ENCODE measurements around the gene PKN3. TPM values are rescaled to one million over a fixed set of nuclear protein-coding genes. Genes with fewer than 3 reads are reported as not detected.
A peak's percentile ranks its signal among the peaks of the same experiment; 100 is the strongest.

PKN3 gene
- total RNA-seq (1 to 10 TPM; 2.0 to 4.2 TPM), polyA plus RNA-seq (1 to 10 TPM in 1 of 2 donors, under 1 TPM in 1; 0.61 to 1.1 TPM)

- peak; percentile 94 for DNase-seq (ENCODE audit: low spot score)
- under 1% methylated on average over 65 of the region's 65 CpGs for WGBS
- H3K9ac ChIP-seq (ENCODE audit: low read depth in 1 of 2, low read length in 2 of 2) = peak within 1 kb of the TSS in 1 of 2 donors; percentile 39
- no peaks in the 10 kb centered on the region for H3K36me3 ChIP-seq (ENCODE audit: control insufficient read depth in 4 of 4, insufficient read depth in 3 of 4, low read depth in 1 of 4, low read length in 3 of 4)
- no peaks in the 10 kb centered on the region for H3K27me3 ChIP-seq (ENCODE audit: control insufficient read depth in 4 of 4, insufficient read depth in 4 of 4, low read length in 3 of 4)
- no peaks in the 10 kb centered on the region for H3K9me3 ChIP-seq (ENCODE audit: control insufficient read depth in 4 of 4, low read length in 3 of 4)
- peaks cover 0 to 8% (median 0%) of the 10 kb centered on the region in 4 donors for H3K4me1 ChIP-seq (ENCODE audit: control insufficient read depth in 4 of 4, insufficient read depth in 4 of 4, low read length in 3 of 4)
- H3K4me3 ChIP-seq (ENCODE audit: low read depth in 1 of 3, low read length in 3 of 3) = peak within 1 kb of the TSS; percentile 29 to 83 (median 58)
- peak within 1 kb of the TSS in 1 of 2 donors; percentile 43 for H3K27ac ChIP-seq (ENCODE audit: low read depth in 1 of 2, low read length in 2 of 2)
- TF ChIP-seq RAD21 (IDR thresholded peaks at IDR 0.05) = peak; percentile 63 to 76
- no peak for TF ChIP-seq ATF3 (IDR thresholded peaks at IDR 0.05)
- TF ChIP-seq YY1 (IDR thresholded peaks at IDR 0.05) = peak; percentile 22
- TF ChIP-seq CTCF (IDR thresholded peaks at IDR 0.05; ENCODE audit: low read depth, low read length, missing input control) = peak; percentile 73
- no peak for TF ChIP-seq ZBTB33 (IDR thresholded peaks at IDR 0.05)
- TF ChIP-seq FOXA1 (IDR thresholded peaks at IDR 0.05) = no peak
- TF ChIP-seq MAX (IDR thresholded peaks at IDR 0.05) = no peak
- no peak for TF ChIP-seq NR2F2 (IDR thresholded peaks at IDR 0.05)
Observed at GRCh38 chr9:128702445-128702948, at the start of gene PKN3. PKN3 (plus strand) TSS chr9:128702503; CDS start chr9:128702916, 413 bp downstream.

GRCh38 chr9:128653908-128654307, 48.4 kb upstream of the PKN3 start:
- 95% methylated on average over 8 of the region's 8 CpGs for WGBS
- no peak for TF ChIP-seq HNF4G (IDR thresholded peaks at IDR 0.05)
- no peak for TF ChIP-seq MAX (IDR thresholded peaks at IDR 0.05)
- TF ChIP-seq JUND (IDR thresholded peaks at IDR 0.05) = no peak
- no peak for TF ChIP-seq REST (IDR thresholded peaks at IDR 0.05)
- no peak for TF ChIP-seq FOXA1 (IDR thresholded peaks at IDR 0.05)
- TF ChIP-seq ATF3 (IDR thresholded peaks at IDR 0.05) = no peak
- TF ChIP-seq RXRA (IDR thresholded peaks at IDR 0.05) = no peak
- no peak for TF ChIP-seq ZBTB33 (IDR thresholded peaks at IDR 0.05)
- no peak for TF ChIP-seq YY1 (IDR thresholded peaks at IDR 0.05)
- TF ChIP-seq TAF1 (conservative IDR thresholded peaks at IDR 0.05) = no peak
- no peak for TF ChIP-seq GABPA (IDR thresholded peaks at IDR 0.05 in 1 of 2, conservative IDR thresholded peaks at IDR 0.05 in 1 of 2)
- TF ChIP-seq NR2F2 (IDR thresholded peaks at IDR 0.05) = no peak
- no peak for TF ChIP-seq CTCF (IDR thresholded peaks at IDR 0.05; ENCODE audit: low read depth, low read length, missing input control)
- no peak for TF ChIP-seq EGR1 (IDR thresholded peaks at IDR 0.05; ENCODE audit: low read depth in 2 of 2)
- no peak for TF ChIP-seq RAD21 (IDR thresholded peaks at IDR 0.05)
- no peaks in the 10 kb centered on the region for H3K36me3 ChIP-seq (ENCODE audit: control insufficient read depth in 4 of 4, insufficient read depth in 3 of 4, low read depth in 1 of 4, low read length in 3 of 4)
- no peak overlapping the region for H3K4me3 ChIP-seq (ENCODE audit: low read depth in 1 of 3, low read length in 3 of 3)
- no peaks in the 10 kb centered on the region for H3K9me3 ChIP-seq (ENCODE audit: control insufficient read depth in 4 of 4, low read length in 3 of 4)
- H3K4me1 ChIP-seq (ENCODE audit: control insufficient read depth in 4 of 4, insufficient read depth in 4 of 4, low read length in 3 of 4) = peaks cover 0 to 4% (median 1%) of the 10 kb centered on the region in 4 donors
- no peak overlapping the region for H3K9ac ChIP-seq (ENCODE audit: low read depth in 1 of 2, low read length in 2 of 2)
- no peak for DNase-seq (ENCODE audit: low spot score)
- H3K27ac ChIP-seq (ENCODE audit: low read depth in 1 of 2, low read length in 2 of 2) = no peak overlapping the region
- no peaks in the 10 kb centered on the region for H3K27me3 ChIP-seq (ENCODE audit: control insufficient read depth in 4 of 4, insufficient read depth in 4 of 4, low read length in 3 of 4)

Measured in liver (tissue), 9 donors.